Stimulated activated CD4-positive, alpha-beta T cell treated with anti-CD3 and anti-CD28 coated beads, TNF-alpha, amount 100 ng/mL, for 24 hours (primary cell): Measurements from ENCODE around the gene AGPS.
"Not testable (repeated sequence)": the region's sequence is repeated elsewhere in the genome, so short reads cannot be mapped to it uniquely, and the experiment has no call there.

Experiments used
- DNase-seq, 3 experiments: peaks; one replicate each; pipeline ENCODE4 v3.0.0-alpha.2; 2020; ENCODE audit warnings: low read depth in 3 of 3

AGPS gene

DNA sequence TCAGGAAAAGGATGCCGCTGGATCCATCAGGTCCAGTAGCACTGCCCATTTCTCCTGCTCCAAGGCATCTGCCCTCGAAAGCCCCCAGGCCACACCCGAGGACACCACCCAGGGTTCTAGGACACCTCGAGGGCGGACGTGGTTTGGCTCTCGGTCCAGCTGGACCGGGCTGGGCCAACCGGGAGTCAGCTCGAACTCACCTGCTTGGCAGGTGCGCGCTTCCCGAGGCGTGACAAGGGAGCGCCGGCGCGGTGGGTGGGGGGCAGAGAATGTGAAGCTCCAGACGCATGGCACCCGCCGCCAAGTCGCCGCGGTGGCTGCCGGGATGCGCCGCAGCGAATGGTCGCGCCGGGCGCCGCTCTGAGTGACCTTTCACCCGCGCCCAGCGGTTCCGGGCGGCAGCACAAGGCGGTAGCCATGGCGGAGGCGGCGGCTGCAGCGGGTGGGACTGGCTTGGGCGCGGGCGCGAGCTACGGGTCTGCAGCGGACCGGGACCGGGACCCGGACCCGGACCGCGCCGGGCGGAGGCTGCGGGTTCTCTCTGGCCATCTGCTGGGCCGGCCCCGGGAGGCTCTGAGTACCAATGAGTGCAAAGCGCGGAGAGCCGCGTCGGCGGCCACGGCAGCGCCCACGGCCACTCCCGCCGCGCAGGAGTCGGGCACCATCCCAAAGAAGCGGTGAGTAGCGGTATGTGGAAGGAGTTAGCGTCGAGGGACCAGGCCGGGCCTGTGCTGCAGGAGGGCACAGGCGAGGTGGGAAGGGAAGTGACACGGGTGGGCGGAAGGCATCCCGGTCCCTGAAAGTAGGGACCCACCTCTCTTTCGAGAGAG is at the start of gene AGPS:
AGPS (plus strand) TSS at position 401 of the 830 bp plus-strand sequence; CDS start at position 418, 17 bp downstream.
- DNase-seq: peak; percentile 54 to 77 (median 63)

DNA sequence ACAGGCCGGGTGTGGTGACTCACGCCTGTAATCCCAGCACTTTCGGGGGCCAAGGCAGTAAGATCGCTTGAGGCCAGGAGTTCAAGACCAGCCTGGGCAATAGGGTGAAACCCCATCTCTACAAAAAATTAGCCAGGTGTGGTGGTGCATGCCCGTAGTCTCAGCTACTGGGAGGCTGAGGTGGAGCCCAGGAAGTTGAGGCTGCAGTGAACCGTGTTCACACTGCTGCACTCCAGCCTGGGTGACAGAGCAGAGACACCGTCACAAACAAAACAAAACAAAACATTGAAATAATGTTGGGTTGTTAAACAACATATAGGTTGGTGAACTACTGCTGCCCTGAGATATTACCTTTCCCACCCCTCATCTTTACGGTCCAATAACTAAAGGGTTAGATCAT is 48.8 kb upstream of the AGPS start:
- DNase-seq: no peak

DNA sequence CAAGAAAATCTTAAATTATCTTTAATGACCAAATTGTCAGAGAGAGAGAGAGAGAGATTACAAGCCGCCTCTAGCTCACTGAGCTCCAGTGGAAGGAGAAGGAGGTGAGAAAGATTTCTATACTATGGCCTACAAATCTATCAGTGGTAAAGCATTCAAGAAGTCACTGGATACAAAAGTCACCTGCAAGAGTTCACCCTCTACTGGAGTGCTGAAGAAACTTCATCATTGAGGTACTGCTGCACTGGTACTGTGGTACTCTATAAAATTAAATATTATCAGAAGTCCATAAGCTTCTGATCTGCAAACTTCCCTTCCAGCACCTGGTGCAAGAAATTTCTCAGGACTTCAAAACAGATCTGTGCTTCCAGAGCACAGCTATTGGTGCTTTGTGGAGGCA is 48.3 kb upstream of the AGPS start:
- DNase-seq: no peak

DNA sequence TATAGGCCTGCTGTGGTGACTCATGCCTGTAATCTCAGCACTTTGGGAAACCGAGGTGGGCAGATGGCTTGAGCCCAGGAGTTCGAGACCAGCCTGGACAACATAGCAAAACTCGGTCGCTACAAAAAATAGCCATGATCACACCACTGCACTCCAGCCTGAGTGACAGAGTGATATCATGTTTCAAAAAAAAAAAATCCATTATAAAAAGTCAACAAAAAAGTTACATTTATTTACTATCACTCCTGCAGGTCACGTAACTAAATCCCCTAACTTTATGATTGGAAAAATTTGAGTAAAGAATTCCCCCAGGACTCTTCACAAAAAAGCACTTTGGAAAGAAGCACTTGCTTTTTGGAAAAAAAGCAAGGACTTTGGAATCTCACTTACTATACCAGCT is 46.4 kb upstream of the AGPS start:
- DNase-seq: no peak

DNA sequence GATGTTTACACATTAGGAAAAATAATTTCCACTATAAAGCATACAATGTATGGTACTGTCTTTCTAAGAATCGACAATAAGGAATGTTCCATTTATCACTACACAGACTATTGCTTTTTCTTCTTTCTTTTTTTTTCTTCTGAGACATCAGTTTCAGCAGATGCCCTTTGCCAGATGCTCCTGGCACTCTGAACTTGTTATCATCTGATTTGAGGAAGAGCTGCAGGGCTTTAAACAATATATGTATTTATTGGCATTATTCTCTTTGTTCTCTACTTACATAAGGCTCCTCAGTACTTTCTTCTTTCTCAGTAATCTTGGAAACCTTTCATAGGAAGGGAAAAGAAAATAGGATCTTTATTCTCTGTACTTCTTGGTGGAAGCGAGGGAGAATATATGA is 45.0 kb upstream of the AGPS start:
- DNase-seq: no peak

DNA sequence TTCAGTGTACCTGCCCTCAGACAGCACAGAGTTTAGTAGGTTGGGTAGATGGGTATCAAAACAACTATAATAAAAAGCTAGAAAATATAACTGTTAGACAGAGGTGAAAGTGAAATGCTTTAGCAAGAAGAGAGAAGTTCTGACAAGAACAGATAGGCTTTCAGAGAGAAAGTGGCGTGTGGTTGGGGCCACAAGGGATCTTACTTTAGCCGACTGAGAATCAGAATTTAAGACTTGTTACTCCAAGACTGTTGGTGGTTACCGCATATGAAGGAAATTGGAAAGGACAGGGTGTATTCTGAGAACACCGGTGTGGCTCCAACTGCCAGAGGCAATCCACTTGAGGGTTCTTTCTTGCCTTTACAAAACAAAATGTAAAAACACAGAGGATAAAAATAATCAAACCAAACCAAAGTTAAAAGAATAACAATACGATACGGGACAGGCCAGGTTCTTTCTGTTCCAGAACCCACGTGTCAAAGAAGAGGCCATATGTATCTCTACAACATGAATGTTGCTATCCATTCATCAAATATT is 44.4 kb upstream of the AGPS start:
- DNase-seq: no peak

DNA sequence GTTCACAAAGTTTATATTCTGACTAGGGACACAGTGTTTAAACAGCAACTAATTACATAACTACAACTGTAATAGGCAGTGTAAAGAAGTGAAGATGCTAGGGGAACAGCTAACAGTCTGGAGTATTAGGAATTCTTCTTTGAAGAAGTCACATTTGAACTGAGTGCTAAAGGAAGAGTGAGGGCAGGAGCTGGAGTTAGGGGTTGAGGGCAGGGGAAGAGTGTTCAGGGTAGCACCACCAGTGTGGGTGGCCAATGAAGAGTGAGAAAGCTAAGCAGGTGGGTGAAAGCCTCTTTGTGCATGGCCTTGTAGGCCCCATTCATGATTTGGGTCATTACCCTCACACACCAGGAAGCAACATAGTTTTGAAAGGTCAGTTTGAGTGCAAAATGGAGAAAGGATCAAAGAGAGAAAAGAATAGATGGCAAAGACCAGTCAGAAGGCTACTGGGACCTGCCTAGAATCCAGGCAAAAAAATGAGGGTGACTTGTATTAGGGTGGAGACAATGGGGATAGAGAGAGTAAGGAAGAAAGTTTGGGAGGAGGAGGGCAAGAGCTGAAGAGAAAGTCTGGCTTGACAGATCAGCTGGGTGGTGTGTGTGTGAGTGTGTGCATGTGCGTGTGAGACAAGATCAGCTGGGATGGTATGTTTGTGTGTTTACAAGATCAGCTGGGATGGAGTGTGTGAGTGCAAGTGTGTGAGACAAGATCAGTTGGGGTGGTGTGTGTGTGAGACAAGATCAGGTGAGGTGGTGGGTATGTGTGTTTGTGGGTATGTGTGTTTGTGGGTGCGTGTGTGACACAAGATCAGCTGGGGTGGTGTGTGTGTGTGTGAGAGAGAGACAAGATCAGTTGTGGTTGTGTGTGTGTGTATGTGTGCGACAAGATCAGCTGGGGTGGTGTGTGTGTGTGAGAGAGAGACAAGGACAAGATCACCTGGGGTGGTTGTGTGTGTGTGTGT is 43.6 kb upstream of the AGPS start:
- DNase-seq: no peak

DNA sequence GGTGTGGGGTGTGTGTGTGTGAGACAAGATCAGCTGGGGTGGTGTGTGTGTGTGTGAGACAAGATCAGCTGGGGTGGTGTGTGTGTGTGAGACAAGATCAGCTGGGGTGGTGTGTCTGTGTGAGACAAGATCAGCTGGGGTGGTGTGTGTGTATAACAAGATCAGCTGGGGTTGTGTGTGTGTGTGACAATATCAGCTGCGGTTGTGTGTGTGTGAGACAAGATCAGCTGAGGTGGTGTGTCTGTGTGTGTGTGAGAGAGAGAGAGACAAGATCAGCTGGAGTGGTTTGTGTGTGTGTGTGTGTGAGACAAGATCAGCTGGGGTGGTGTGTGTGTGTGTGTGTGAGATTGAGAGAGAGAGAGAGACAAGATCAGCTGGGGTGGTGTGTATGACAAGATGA is 41.9 kb upstream of the AGPS start:
- DNase-seq: not testable (repeated sequence)

DNA sequence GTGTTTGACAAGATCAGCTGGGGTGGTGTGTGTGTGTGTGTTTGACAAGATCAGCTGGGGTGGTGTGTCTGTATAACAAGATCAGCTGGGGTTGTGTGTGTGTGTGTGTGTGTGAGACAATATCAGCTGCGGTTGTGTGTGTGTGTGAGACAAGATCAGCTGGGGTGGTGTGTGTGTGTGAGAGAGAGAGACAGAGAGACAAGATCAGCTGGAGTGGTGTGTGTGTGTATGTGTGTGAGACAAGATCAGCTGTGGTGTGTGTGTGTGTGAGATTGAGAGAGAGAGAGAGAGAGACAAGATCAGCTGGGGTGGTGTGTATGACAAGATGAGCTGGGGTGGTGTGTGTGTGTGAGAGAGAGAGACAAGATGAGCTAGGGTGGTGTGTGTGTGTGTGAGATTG is 41.5 kb upstream of the AGPS start:
- not testable (repeated sequence) for DNase-seq

DNA sequence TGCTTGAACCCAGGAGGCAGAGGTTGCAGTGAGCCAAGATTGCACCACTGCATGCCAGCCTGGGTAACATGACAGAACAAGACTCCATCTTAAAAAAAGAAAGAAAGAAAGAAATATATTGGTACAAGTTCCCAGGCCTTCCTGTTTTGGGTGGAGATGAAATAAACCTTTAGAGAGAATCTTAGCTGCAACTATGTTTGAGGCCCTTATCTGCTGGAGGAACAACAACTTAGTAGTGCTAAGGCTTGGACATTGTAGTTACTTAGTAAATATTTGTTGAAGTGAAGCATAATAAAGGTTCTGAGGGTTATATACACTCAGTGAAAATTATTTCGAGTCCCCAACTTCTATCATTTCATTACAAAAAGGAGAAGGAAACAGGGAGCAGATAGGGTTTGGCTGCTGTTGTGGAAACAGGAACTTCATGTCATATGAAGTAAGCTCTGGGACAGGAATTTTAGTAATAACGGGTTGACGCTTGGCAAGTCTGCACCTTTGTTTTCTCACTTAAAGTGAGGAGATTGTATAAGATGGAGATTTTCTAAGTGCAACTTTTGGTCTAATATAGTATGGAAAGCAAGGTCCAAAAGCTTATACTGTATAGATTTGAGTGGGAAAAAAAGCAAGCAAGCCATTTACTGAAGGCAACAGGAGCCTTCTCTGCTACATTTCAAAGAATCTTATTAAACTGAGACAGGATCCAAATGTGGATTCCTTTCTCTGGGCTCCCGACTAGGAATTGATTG is 40.0 kb upstream of the AGPS start:
- no peak for DNase-seq

DNA sequence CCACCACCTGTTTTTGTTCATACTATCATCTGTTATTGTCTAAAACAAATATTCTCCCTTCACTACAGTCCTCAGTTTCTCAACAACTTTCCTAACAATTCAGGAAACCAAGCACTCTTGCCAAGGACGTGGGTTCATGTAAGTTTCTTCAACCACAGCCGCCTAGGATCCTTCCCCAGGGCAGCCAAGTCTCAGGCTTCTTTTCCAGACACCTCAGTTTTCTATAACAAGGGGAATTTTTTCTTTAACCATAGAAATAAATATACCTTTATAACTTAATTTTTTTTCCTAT is 39.4 kb upstream of the AGPS start:
- DNase-seq: no peak

DNA sequence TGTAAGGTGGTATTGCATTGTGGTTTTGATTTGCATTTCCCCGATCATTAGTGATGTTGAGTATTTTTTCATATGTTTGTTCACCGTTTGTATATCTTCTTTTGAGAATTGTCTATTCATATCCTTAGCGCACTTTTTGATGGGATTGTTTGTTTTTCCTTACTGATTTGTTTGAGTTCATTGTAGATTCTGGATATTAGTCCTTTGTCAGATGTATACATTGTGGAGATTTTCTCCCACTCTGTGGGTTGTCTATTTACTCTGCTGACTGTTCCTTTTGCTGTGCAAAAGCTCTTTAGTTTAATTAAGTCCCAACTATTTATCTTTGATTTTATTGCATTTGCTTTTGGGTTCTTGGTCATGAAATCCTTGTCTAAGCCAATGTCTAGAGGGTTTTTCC is 38.0 kb upstream of the AGPS start:
- not testable (repeated sequence) for DNase-seq

DNA sequence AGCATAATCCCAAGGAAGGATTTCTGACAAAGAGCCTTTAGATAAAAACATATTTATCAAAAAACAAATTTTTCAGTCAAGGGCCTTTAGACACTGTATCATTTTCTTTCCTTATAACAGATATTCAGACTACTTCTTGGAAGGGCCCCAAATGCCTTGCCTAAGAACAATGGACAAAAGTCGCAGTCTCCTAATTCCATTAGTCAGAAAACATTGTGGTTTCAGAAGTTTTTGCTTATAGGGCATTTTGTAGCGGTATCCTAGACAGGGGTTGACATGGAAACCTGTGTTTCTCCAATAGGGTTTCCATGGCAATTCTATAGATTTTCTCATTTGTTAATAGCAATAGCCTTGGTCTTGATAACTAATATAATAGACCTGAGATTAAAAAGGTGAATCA is 36.7 kb upstream of the AGPS start:
- no peak for DNase-seq

DNA sequence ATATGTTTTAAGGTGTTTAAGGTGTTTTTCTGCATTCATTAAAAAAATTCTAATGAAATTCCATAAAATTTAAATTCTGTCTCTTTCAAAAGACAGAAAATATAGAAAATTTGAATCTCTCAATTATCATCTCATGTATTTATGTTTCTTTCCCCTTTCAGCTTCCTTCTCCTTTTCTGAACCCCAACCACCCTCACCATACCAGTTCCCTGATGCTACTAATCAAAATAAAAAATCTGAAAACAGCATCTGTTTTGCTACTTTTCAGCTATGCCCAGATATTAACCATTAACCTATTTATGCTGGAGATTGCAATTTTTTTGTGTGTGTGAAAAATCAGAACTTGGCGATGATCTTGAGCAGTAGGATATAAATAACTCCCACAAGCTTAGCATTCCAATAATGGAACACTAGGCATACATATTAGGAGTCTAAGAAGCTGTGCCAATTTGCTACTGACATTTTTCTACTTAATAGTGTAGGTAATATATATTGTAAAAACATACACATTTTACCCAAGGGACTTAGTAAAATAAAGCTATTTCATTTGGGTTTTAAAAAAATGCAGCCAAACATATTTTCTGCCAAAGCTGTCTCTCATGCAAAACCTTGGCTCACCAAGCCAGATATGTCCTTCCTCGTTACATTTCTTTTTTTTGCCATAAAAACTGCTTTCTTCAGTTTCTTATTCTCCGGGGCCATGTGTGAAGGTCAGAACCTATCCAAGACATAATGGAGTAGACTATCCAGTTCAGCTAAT is 32.6 kb upstream of the AGPS start:
- no peak for DNase-seq

DNA sequence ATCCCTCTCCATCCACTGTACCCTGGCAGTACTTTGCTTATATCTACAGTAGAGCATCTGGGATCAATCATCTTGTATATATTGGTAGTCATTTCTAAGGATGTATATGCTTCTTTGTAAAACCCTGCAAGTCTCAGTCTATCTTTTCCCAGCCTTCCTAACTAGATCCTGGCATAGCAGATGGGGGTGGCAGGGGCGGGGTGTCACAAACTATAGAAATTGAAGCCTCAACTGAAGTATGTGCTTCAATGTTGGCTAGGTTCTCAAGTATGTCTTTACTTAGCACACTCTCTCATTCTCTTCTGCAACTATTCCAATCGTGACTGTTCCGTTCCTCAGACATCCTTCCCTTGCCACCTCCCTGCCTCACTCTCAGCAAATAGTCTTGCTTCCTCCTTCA is 30.1 kb upstream of the AGPS start:
- no peak for DNase-seq

DNA sequence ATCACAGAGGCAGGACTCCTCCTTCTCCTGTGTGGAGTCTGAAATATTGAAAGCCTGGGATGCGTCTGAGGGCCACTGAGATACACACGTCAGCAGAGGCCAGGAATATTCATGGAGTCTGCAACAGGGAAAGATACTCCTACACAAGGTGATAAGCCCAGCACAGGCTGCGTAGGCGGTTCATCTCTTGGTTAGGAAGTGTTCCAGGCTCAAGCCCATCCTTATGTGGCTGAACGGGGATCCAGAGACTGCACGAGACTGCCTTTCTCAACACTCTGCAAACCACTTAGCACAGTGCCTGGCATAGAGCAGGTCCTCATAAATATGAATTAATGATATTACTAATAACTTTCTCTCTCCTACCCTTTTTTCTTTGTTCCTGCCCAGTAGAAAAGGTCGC is 29.2 kb upstream of the AGPS start:
- no peak for DNase-seq

DNA sequence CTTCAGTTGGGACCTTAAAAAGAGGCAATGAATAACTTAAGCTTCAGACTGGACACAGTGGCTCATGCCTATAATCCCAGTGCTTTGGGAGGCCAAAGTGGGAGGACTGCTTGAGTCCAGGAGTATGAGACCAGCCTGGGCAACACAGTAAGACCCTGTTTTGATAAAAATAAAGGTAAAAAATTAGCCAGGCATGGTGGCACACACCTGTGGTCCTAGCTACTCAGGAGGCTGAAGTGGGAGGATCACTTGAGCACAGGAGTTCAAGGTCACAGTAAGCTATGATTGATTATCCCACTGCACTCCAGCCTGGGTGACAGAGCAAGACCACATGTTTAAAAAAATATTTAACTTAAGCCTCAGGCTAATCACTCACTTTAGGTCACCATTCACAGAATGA is 26.8 kb upstream of the AGPS start:
- not testable (repeated sequence) for DNase-seq

DNA sequence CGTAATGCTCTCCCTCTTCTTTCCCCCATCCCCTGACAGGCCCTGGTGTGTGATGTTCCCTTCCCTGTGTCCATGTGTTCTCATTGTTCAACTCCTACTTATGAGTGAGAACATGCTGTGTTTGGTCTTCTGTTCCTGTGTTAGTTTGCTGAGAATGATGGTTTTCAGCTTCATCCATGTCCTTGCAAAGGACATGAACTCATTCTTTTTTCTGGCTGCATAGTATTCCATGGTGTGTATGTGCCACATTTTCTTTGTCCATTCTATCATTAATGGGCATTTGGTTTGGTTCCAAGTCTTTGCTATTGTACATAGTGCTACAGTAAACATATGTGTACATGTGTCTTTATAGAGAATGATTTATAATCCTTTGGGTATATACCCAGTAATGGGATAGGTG is 24.6 kb upstream of the AGPS start:
- not testable (repeated sequence) for DNase-seq

DNA sequence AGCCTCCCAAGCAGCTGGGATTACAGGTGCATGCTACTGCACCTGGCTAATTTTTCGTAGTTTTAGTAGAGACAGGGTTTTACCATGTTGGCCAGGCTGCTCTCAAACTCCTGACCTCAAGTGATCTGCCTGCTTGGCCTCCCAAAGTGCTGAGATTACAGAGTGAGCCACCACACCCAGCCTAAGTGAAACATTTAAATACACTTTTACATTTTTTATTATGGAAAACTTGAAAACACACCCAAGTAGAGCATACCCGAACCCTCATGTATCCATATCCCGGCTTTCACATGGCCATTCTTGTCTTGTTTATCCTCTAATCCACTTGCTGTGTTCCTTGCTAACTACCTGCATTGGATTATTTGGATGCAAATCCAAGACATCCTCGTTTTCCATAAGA is 13.2 kb upstream of the AGPS start:
- DNase-seq: no peak

DNA sequence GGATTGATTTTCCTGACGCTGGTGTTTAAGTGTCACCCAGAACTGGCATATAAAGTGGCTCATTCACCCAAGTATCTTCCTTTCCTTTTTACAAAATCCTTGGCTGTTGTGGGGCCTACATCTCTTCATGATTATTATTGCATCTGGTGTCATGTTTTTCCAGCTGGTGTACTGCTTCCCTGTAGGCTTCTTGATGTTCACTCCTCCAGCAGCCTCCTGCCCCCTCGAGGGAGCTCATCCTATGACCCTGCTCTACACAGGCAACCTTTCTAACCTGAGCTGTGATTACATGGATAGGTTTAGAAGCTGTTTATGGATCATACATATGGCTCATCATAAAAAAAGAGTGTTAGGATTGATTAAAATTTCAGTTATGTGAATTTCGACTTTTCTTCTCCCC is 12.4 kb upstream of the AGPS start:
- DNase-seq: no peak

DNA sequence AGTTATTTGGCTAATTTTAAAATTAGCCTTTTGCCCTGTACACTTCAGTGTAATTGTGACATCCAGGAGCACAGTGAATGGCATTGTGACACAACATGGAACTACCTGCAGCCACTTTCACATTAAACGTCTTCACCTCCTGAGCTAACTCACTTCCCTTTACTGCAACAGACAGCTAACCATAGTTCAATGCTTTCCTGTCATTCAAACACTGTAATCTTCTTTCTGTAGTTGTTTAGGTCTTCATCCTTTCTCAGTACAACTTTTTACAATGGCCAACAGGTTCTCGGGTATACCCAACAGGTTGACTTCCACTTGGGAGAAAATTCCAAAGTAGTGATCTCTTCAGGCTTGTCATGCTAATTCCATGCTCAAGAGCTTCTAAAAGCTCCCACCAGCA is 8.6 kb upstream of the AGPS start:
- DNase-seq: no peak
